GM19467 (cell line): ENCODE measurements around the gene SPIN1.

Source experiments
- ATAC-seq: cut with Tn5 transposase; IDR thresholded peaks from one replicate; pipeline ENCODE4 v1.9.1; 2021; ENCODE audit warnings: mild to moderate bottlenecking, moderate library complexity; ENCODE audit not compliant: unreplicated experiment

Gene SPIN1

GRCh38 chr9:88433583-88434255 lies 45.5 kb downstream of the SPIN1 start:
- ATAC-seq = no peak

GRCh38 chr9:88435336-88435735 lies 47.1 kb downstream of the SPIN1 start:
- ATAC-seq = no peak

- no peak for ATAC-seq
These were observed 48.1 kb downstream of the SPIN1 start for GRCh38 chr9:88436379-88436778.

- ATAC-seq = no peak
These were observed 49.2 kb downstream of the SPIN1 start for GRCh38 chr9:88437210-88438146.

GRCh38 chr9:88438811-88439210 lies 50.6 kb downstream of the SPIN1 start:
- no peak for ATAC-seq

GRCh38 chr9:88441301-88442007 lies 53.2 kb downstream of the SPIN1 start:
- ATAC-seq = no peak

GRCh38 chr9:88443480-88444113 lies 55.4 kb downstream of the SPIN1 start:
- ATAC-seq = no peak

GRCh38 chr9:88446728-88447127 lies 58.5 kb downstream of the SPIN1 start:
- ATAC-seq = no peak

- ATAC-seq = no peak
These were observed 59.2 kb downstream of the SPIN1 start for GRCh38 chr9:88447431-88447830.

GRCh38 chr9:88451160-88451559 lies 62.9 kb downstream of the SPIN1 start:
- ATAC-seq = no peak

- ATAC-seq = no peak
These were observed 70.6 kb downstream of the SPIN1 start for GRCh38 chr9:88458716-88459465.

- no peak for ATAC-seq
These were observed 72.5 kb downstream of the SPIN1 start for GRCh38 chr9:88460587-88461332.

GRCh38 chr9:88462191-88462590 lies 73.9 kb downstream of the SPIN1 start:
- ATAC-seq = no peak

GRCh38 chr9:88464851-88465250 lies 76.6 kb downstream of the SPIN1 start:
- no peak for ATAC-seq

GRCh38 chr9:88468226-88468625 lies 80.0 kb downstream of the SPIN1 start:
- ATAC-seq = no peak

GRCh38 chr9:88476491-88477271 lies 88.4 kb downstream of the SPIN1 start:
- ATAC-seq = no peak

GRCh38 chr9:88477300-88477751 lies 89.1 kb downstream of the SPIN1 start:
- ATAC-seq = no peak

GRCh38 chr9:88478246-88478645 lies 90.0 kb downstream of the SPIN1 start:
- no peak for ATAC-seq

GRCh38 chr9:88481933-88482332 lies 93.7 kb downstream of the SPIN1 start:
- ATAC-seq = no peak
